Inflammatory macrophage (primary cell): ENCODE results near the gene GANC.
A peak's percentile ranks its signal among the peaks of the same experiment; 100 is the strongest.
"Not testable (repeated sequence)": the region's sequence is repeated elsewhere in the genome, so short reads cannot be mapped to it uniquely, and the experiment has no call there.

Experiments used
- DNase-seq, 2 donors: peaks; one replicate each; pipeline ENCODE4 v3.0.0-alpha.2; 2020 to 2022

The GANC gene

DNA sequence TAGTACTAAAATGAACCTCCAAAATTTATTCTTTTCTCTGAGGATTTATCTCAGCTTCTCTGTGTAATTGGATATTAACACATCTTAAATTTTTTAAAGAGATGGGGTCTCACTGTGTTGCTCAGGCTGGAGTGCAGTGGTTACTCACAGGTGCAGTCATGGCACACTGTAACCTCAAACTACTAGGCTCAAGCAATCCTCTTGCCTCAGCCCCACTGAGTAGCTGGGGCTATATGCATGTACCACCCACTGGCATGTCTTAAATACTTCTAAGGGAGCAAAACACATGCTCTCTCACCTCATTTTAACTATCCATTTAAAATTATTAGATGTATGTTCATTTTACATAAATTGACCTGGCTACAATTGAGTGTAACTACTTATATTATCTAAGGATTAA, 11.6 kb downstream of the GANC start:
- no peak for DNase-seq

DNA sequence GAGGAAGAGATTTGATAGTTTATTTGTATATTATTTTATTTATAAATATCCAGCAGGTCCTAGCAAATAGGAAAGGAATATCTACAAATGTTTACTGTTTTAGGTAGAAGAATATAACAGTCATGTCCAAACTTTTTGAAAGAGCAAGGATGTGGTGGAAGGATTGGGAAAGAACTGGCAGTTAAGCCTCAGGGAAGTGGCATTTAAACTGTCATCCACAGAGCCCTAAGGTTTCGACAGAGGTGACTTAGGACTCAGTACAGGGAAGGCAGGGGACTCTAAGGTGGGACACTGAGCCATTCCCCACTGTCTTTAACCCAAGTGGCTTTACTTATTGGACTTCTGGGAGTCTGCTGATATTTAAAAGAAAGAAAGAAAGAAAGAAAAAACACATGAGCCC, 12.0 kb downstream of the GANC start:
- DNase-seq: peak; percentile 12 to 15

DNA sequence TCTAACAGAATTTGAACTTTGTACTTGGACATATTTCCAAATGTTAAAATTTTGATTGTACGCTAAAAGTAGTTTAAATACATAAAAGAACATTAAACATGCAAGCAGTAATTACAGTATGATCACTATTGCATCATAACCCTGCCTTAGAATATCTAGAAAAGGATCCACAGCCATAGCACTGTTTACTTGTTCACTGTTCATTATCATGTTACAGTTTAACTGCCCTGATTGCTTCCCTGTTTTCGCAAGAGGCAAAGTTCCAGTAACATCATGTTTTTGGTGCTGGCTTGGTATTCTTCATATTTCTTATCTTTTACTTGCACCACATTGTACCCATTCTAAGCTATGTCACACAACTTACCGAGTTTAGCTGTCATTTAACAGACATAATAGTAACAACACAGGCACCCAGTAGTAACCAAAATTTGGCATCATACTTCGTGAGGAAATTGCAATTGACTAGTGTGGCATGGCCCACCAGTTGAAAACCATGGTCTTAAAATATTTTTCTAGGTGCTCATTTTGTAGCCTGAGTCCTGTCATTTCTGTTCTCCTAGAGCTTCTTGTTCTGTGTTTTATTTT, 13.5 kb downstream of the GANC start:
- DNase-seq: no peak

DNA sequence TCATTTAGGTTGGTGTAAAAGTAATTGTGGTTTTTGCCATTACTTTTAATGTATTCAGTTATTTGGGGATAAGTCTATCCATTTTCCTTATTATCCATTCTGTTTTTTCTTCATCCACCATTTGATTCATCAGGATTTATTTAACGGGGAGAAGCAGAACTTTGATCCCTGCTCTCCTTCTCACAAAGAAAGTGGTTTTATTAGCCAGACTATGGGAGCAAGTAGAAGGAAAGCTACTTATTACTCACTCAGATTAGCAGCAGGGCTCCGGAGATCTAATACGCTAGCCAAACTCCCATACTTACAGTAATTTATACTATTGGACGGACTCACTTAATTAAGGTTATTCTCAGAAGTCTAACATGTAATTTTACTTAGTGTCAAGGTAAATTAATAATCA, 14.9 kb downstream of the GANC start:
- no peak for DNase-seq

DNA sequence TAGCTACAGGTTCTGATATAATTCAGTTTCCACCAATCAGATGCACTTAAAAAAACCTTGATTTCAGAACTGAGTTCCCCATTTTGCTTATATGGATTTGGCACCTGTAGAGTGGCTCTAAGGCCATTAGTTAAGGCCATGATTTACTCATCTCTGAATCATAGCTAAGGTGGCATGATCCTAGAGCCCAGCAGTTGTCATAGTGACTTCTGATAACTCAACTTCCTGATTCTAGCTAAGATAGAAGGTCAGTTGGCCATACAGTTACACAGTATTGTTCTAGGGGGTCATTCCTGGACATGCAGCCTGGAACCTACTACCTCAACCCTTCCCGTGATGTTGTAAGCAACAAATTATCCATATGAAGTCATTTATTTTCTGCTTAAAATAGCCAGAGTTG, 16.2 kb downstream of the GANC start:
- DNase-seq: no peak

DNA sequence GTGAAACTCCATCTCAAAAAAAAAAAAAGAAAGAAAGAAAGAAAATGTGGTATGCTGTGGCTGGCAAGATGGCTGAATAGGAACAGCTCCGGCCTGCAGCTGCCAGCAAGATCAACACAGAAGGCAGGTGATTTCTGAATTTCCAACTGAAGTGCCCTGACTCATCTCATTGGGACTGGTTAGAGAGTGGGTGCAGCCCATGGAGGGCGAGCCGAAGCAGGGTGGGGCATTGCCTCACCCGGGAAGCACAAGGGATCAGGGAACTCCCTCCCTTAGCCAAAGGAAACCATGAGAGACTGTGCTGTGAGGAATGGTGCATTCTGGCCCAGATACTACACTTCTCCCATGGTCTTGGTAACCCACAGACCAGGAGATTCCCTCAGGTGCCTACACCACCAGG, 28.0 kb downstream of the GANC start:
- not testable (repeated sequence) for DNase-seq

DNA sequence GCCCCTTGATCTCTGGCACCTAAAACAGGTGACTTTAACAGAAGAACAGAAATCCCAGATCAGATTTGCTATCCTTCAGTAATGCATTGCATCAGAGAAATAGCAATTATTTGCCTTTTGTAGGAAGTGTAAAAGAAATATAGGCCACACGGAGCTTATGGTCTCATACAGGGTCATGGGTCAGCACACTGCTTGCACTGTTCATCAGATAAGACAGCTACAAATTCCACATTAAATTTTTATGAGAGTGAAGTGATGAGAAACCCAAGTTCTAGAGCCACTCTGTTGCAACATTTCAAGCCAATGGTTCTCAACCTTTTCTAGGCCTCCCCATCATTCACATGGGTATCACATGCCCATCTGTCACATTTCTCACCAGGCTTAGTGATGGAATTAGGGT, 33.7 kb downstream of the GANC start:
- no peak for DNase-seq

DNA sequence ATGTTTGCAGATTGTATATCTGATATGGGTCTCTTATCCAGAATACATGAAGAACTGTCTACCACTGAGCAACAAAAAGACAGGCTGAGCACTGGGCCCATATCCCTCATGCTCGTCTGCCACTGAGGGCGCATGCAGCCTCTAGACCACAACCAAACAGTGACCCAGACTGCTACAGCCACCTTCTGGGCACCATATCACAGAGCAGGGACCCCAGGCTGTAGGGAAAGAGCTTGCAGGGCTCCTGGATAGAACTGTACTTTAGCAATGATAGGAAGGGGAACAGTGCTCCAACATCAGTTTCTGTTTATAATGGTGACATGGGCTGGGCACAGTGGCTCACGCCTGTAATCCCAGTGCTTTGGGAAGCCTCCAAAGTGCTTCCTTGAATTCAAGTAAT, 40.5 kb downstream of the GANC start:
- DNase-seq: no peak

DNA sequence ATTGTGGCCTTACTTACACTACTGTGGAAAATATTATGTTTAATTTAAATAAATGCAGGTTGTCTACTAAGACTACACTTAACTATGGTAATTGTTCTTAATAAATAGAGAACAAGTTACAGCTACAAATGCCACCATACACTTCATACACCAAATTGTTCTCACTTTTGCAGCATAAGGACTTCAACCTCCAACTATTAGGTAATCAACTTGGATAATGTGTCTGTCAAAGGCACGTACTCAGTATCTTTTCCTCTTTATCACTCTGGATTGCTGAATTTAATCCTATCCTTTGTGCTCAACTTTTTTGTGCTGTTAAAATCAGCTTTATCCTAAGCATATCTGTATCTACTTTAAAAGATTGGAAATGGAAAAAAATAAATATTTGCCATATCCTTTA, 41.8 kb downstream of the GANC start:
- DNase-seq: no peak

DNA sequence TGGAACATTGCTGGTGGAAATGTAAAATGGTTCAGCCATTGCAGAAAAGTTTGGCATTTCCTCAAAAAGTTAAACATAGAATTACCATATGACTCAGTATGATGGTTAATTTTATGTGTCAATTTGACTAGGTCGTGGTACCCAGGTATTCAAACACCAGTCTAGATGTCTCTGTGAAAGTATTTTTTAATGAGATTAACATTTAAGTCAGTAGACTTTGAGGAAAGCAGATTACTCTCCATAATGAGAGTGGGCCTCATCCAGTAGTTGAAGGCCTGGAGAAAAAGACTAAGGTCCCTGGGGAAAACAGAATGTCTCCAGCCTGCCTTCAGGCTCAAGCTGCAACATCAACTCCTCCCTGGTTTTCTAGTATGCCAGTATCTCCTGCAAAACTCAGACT, 42.5 kb downstream of the GANC start:
- no peak for DNase-seq

DNA sequence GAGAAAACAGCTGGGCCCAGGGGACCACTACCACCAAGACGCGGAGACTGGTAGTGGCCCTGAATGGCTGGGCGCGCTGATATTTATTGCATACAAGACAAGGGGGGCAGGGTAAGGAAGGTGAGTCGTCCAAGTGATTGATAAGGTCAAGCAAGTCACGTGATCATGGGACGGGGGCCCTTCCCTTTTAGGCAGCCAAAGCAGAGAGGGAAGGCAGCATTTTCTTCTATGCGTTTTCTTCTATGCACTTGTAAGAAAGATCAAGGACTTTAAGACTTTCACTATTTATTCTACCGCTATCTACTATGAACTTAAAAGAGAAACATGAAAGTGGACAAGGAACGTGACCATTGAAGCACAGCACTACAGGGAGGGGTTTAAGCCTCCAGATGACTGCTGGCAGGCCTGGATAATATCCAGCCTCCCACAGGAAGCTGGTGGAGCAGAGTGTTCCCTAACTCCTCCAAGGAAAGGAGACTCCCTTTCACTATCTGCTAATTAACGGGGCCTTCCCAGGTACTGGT, 43.3 kb downstream of the GANC start:
- DNase-seq: not testable (repeated sequence)

DNA sequence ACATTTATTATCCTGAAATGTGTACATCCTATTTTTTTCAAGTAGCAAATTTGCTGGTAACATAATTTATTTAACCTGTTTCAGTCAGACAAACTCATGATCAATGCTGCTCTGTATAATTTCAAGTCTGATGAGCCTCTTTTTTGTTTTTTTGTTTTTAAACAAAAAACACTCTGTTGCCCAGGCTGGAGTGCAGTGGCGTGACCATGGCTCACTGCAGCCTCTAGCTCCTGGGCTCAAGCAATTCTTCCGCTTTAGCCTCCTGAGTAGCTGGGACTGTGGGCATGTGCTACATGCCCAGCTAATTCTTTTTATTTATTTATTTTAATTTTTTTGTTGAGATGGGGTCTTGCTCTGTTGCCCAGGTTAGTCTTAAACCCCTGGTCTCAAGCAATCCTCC, 46.2 kb downstream of the GANC start:
- no peak for DNase-seq

DNA sequence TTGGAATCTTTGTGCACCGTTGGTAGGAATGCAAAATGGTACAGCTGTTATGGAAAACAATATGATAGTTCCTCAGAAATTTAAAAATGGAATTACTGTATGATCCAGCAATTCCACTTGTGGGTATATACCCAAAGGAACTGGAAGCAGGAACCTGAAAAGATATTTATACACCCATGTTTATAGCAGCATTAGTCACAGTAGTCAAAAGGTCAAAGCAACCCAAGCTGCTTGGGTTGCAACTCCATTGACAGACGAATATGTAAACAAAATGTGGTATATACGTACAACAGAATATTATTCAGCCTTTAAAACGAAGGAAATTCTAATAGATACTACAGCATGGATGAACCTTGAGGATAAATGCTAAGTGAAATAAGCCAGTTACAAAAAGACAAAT, 51.3 kb downstream of the GANC start:
- DNase-seq: no peak

DNA sequence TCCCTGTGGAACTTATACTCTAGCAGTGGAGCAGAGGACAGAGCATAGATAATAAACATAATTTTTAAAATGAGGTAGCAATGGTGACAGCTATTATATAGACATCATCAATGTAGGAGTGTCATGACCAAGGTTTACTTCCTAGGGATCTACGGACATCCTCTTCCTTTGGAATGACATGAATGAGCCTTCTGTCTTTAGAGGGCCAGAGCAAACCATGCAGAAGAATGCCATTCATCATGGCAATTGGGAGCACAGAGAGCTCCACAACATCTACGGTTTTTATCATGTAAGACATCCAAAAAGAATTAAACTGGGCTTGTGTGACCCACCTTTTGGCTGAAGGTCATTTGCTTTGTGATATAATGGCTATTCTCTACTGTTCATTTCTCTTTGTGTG, 56.2 kb downstream of the GANC start:
- DNase-seq: no peak

DNA sequence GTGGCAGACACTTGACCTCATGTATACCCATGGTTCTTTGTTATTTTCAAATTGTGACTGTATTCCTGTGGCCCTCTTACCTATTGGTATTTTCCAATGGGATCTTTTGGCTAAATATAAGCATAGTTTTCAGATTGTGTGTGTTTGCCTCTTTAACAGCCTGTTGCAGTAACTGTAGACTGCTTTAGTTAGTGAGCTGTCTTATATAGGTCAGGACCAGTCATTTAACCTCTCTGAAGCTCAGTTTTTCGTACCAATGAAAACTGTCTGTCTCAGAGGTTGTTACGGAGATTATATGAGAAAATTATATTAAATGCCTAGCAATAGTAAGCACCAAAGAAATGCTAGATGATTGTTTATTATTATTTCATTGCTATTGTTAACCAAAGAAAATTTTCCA, 57.0 kb downstream of the GANC start:
- no peak for DNase-seq

DNA sequence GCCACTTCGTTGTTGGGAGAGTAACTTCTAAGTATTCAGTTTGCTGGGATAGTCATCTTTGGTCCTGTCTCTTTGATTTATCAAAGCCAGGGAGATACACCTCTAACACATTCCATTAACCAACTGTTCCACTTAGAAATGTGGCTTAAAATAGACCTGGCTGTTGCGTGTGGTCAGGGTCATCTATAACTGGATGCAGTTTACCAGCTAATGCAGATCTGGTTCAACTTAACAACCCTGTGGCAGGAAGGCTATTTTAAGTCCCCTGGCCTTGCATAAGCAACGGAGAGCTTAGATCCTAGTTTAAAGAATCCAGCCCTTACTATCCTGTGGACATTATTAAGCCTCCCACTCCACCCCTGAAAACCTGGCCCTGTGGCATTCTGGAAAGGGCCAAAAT, 58.2 kb downstream of the GANC start:
- no peak for DNase-seq

DNA sequence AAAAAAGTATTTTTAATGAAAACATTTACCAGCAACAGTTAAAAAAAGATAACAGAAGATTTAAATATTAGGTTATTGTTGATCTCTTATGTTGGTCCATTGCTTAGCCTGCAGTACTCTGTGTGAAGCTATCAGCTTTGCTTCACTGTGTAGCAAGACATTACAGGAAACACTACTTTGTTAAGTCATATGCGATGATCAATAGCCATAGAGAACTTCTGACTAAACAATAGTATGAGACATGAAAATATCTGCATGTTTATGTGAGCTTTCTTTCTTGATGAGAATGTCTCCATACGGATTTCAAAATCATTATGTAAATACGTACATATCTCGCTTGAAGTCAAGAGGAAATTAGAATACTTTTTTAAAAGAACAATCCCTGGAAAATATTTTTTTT, 59.3 kb downstream of the GANC start:
- DNase-seq: no peak

DNA sequence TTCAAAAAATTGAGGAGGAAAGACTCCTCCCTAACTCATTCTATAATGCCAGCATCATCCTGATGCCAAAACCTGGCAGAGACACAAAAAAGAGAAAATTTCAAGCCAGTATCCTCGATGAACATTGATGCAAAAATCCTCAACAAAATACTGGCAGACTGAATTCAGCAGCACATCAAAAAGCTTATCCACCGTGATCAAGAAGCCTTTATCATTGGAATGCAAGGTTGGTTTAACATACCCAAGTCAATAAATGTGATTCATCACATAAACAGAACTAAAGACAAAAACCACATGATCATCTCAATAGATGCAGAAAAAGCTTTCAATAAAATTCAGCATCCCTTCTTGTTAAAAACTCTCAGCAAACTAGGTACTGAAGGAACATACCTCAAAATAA, 62.1 kb downstream of the GANC start:
- no peak for DNase-seq

DNA sequence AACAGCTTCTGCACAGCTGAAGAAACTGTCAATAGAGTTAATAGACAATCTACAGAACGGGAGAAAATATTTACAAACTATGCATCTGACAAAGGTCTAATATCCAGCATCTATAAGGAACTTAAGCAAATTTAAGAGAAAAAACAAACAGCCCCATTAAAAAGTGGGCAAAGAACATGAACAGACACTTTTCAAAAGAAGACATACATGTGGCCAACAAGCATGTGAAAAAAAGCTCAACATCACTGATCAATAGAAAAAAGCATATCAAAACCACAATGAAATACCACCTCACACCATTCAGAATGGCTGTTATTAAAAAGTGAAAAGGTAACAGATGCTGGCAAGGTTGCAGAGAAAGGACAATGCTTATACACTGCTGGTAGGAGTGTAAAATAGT, 63.6 kb downstream of the GANC start:
- not testable (repeated sequence) for DNase-seq

DNA sequence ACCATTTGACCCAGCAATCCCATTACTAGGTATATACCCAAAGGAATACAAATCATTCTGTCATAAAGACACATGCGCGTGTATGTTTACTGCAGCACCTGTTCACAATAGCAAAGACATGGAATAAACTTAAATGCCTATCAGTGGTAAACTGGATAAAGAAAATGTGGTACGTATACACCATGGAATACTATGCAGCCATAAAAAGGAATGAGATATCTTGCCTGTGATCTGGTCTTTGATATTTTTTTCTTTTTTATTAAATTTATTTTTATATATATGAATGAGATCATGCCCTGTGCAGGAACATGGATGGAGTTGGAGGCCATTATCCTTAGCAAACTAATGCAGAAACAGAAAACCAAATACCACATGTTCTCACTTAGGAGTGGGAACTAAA, 64.1 kb downstream of the GANC start:
- DNase-seq: not testable (repeated sequence)

DNA sequence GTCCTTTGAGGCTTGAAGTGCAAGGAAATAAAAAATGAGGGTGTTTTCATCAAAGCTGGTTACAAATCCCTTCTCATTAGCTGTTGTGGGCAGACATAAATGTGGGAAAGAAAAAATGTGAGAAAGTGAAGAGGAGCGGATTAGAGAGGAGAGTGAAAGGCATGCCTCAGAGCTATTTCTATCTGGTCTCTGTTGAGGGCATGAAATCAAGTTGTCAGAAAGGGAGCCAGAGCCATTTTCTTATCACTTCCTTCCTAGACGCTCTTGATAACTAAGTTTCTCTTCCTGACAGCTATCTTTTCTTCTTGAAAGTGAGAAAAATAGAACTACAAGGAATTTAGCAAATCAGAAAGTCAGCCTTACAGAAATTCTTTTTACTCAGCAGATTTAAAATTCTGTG, 65.5 kb downstream of the GANC start:
- DNase-seq: no peak

DNA sequence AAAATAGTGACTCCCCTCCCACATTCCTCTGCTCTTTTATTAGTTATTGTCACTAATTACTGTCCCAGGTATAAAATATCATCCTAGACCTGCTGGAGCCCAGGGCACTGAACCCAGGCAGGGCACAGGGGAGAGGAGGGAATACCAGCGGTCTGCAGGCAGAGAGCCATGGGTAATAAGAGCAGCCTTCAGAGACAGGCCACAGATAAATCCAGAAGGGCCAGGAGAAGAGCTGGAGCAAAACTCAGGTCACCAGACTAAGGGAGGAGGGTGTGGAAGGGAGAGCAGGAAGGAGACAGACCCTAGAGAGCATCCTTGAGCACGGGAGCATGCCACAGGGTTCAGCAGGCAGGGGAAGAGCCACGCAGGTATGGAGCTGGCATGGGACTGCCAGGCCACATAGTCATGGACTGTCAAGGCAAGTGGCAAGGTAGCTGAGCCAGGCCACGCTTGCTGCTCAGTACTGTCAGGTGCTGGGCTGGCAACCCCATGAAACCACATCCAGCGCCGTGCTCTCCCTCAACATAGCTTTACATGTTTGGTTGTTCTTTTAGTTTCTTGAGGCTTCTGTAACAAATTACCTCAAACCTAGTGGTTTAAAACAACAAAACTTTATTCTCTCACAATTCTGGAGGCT, 70.7 kb downstream of the GANC start:
- DNase-seq: no peak

DNA sequence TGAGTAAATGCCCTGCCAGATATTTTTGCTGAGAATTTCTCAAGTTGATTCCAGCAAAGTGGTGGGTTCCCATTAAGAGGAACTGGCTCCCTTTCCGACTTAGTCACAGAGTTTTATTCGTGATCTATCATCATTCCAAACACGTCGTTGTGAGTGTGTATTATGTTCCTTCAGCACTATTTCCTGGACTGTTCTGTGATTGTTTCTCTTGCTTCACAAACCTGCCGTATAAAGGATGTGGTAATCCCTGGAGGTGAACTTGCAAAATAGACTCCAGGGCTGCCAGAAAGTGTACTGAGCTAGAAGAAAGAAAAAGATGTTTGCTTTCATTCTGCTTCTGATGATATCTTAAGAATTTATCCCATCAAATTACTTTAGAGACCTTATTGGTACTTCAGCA, 71.8 kb downstream of the GANC start:
- DNase-seq: no peak

DNA sequence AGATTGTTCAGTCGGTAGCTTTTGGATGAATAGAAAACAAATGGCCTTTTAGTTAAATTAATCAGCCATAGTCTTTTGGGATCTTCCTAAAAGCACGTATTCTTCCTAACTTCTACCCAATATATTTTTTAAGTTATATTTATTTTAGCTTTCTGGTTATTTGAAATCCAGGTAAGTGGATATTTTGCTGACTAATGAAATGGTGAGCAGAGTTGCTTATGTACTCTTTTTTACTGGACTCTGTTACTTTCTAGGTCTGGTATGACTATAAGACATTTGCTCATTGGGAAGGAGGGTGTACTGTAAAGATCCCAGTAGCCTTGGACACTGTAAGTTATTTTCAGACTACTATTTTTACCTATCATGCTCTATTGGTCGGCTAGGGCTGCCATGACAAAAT, 72.5 kb downstream of the GANC start:
- DNase-seq: no peak

DNA sequence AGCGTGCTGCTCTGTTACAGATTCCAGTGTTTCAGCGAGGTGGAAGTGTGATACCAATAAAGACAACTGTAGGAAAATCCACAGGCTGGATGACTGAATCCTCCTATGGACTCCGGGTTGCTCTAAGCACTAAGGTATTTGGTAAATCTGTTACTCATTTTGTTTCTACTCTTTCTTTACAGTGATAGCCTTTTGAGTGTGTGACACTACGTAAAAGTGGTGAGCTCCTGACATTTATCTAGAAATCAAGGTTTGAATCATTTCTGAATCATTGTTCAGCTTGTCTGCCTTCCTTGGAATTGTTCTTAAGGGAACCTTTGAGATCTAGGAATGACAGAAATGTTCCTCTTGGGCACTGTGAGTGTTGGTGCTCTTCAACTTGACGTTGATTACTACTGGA, 75.1 kb downstream of the GANC start:
- DNase-seq: no peak
